NCI-H146 treated with DMSO at 0.1 percent for 48 hours (cell line): ENCODE results near the gene MACO1.

Source experiments
- DNase-seq: peaks from one replicate; lab custom pipeline; 2025; ENCODE audit not compliant: unreplicated experiment; lab: John Stamatoyannopoulos, UW

MACO1 gene

DNA sequence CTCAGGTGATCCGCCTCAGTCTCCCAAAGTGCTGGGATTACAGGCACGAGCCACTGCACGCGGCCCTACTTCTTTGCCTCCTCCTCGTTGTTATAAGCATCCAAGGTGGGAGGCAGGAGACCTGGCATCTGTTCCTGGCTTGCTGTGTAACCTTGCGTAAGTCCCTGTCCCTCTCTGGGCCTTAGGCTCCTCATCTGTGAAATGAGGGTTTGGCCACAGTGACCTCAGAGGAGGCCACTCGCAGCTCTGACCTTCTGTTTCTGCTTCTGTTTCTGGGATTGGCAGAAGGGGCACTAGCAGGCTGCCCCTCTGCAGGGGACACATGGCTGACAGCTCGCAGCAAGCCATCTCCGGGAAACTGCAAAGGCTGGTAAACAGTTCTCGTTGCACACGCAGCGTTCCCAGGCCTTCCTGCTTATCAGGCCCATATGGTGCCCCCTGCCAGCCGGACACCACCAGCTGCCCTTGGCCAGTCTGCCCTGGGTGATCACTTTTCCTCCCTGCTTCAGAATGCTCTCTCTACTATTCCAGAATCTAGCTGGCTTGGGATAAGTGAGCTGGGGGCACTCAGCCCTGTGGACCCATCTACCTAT, 110.1 kb downstream of the MACO1 start:
- no peak for DNase-seq

DNA sequence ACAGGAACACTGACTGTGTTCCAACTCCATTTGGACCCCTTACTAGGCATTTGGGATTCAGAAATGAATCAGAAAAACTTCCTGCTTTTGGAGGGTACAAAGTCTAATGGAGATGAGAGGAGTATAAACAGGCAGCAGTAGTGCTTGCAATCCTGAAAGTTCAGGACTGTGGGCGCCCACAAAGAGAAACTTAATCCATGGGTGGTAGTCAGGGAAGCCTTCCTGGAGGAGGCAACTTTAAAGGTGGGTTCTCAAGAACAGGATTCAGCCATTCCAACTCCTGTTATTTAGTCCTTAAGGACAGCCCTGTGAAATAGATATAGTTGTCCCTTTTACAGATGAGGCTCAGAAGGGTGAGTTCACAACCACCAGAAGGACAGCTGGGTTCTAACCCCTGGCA, 110.7 kb downstream of the MACO1 start:
- DNase-seq, result no peak

DNA sequence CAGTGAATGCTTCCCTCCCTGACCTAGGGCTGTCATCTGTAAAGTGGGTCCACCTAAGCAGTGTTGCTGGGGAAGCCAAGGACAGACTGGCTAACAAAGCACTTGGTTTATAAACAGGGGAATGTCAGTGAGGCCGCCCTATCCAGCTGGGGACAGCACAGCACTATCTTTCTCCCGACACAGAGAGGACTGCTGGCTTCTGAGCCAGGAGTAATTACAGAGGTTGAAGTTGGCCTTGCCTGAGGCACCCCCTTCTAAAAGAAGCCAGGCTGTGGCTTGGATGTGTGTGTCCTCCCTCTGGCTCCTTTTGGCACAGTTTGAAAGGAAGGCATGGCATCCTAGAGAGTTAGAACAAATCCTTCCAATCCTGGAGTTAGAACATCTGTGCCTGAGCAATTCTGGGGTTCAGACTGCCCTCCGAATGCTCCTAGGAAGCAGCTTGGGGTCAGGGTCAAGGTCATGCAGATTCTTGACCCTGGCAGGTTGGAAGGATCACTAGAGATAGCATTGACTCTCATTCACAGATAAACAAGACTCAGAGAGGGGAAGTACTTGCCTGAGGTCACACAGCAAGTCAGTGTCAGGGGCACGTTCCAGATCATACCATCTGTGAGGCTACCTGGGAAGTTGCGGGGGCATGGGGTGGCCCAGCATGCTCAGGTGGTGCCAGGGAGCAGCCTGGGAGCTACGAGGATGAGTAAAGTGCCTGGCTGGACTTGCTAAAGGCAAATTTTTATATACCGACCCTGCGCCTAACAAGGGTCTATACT, 111.4 kb downstream of the MACO1 start:
- DNase-seq, result no peak

DNA sequence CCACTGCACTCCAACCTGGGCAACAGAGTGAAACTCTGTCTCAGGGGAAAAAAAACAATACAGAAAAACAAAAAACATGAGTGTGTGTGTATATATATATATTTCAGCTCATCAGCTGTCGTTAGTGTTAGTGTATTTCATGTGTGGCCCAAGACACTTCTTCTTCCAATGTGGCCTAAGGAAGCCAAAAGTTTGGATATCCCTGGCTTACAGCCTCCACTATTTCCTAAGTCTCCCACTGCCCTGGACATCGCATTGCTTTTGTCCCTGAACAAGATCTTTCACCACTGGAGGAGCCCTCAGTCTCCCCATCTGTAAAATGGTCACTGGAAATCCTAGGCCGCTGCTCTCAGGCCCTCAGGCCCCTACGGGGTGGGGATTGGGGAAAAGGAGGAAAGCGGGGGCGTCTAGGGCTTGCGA, 112.3 kb downstream of the MACO1 start:
- DNase-seq, result no peak

DNA sequence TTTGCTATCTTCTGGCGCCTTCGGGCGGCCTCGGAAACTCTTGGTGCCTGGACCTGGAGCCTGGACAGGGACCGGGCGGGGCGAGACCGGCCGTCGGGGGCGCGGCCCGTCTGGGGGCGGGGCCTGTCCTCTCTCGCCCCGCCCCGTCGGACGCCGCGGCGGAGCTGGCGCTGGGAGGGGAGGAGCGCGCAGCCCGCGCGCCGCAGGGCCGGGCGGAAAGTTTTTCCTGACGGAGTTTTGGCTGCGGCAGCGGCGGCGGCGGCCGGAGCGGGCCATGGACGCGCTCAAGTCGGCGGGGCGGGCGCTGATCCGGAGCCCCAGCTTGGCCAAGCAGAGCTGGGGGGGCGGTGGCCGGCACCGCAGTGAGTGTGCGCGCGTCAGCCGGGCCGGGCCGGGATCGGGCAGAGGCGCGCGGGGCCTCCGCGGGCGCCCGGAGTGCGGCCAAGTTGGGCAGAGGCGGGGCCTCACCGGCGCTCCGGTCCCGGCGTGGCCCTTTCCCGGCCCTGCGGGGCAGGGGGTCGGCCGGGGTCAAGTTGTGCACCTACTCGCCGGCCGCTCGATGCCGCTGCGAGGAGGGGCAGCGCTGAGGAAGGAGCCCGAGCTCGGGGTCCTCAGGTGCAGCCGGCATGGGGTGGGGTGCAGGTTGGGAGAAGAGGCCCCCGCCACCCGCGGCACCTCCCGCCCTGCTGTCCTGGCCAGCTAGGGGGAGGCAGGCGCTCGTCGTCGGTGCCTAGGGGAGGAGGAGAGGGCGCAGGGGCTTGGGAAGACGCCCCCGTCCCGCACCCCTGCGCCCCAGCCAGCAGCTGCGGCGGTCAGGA, 112.9 kb downstream of the MACO1 start, which contains the start of gene LDLRAP1:
Gene LDLRAP1, plus strand, starts transcription at position 182 of the 818 bp plus-strand sequence. Its CDS starts 93 bp downstream, at position 275.
- DNase-seq, result no peak

DNA sequence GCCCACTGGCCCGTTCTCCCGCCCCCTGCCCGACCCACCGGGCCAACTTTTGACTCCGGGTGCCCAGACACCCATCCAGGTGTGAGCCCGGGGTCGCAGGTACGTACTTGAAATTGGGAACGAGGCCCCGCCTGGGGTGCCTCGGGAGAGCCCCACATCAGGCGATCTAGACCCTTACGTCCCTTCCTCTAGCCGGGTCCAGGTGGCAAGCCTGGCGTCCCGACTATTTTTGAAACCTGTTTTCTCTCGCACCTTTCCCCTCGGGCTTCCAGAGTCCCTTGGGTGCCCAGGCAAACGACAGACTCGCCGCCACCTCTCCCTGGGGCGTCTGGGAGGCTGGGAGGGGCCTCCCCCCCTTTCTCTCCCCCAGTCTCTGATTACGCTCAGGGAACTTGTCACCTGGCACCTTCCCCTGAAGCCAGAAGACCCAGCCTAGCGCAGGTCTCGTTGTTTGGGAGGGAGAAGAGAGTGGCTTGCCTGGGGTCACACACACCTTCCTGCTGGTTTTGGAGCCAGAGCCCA, 113.6 kb downstream of the MACO1 start:
- no peak for DNase-seq

DNA sequence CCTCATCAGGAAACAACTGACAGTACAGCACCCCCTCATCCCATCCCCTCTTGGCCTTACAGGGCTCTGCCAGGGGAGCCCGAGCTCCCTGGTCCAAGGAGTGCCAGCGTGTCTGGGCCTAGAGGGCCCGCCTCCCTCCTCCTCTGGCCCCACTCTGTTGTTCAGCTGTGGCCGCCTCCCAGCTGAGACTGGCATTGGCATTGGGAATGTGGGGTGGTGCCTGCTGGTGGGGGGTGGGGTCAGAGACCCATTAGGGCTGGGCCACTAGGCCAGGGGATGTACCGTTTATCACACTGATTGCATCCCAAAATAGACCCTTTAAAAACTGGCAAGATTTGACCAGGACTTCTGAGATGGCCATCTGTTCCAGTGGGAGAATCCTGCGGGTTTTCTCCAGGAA, 114.1 kb downstream of the MACO1 start:
- no peak for DNase-seq

DNA sequence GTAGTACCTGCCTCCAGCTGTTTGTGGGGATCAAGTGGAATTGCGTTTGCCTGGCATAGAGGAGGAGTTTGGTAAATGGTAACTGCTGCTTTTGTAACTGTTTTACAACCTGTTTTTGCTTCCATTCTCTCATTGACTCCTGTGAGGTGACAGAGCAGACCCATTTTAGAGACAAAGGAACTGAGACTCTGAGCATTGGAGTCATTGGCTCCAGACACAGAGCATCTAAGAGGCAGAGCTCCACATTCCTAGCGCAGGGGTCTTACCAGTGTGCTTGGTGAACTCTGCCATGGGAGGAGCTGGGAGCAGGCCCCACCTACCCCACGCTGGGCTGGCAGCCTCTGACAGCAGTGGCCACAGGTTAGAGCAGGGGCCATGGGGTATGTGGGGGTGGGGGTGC, 115.1 kb downstream of the MACO1 start:
- no peak for DNase-seq

DNA sequence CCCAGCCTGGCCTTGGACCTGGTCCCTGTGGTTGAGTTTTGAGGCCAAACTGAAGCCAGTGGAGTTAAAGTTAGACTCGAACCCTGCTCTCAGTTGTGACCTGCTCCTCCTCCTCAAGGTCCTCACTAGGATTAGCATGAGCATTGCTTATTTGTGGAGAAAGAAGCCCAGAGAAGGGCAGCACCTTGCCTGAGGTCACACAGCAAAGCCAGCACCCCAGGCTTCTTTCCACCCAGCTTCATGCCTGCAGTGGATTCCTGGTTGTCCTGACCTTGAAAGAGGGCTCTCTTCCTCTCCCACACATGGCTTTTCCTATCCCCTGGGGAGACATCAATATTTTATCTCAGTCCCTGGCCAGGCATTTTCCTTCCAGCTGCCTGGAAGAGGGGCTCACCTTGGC, 115.5 kb downstream of the MACO1 start:
- no peak for DNase-seq

DNA sequence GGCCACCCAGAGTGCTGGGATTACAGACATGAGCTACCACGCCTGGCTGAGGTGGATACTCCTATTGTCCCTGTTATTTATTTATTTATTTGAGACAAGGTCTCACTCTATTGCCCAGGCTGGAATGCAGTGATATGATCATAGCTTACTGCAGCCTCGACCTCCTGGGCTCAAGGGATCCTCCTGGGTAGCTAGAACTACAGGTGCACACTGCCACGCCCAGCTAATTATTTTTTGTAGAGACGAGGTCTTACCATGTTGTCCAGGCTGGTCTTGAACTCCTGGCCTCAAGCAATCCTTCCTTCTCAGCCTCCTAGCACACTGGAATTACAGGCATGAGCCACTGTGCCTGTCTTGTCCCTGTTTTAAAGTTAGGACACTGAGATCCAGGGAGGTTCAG, 117.9 kb downstream of the MACO1 start:
- DNase-seq, result no peak

DNA sequence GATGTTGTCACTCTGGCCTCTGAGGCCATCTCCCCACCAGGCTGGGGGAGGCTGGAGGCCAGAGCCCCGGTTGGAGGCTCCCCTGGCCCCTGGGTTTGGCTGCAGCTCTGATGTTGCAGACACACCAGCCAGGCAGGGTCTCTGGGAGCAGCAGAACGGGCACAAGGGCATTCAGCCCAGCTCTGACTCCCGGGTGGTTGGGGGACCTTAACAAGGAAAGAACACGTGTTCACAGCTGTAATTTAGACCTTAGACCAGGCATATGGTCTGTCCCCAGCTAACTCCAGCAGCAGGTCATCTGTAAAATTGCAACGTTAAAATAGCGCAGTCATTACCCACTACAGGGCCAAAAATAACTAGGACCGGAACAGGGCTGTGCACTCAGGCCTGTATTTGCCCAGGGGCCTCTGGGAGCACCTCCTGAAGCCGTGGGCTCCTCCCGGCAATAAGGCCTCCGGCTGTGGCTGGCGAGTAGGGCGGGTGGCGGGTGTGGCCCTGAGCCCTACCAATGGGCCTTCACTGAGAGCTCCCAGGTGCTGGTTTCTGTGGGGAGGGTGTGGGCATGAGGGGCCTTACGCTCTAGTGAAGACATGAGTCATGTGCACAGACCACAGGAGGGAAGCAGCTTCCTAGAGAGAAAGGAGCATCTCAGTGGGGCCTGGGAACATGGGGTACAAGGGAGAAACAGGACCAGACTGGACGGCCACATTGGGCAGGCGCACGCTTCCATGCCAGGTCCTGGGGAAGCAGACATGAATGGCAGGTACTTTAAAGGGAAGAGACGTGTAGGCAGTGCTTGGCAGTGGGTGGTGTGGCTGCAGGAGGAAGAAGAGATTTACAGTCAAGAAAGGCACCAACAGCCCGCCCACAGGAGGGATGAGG, 118.8 kb downstream of the MACO1 start:
- DNase-seq, result no peak
